GM13977 (cell line): Measurements from ENCODE around the gene PTGIS.

ENCODE experiments used
- DNase-seq: peaks from one replicate; pipeline ENCODE4 v3.0.0; 2012; ENCODE audit warnings: low spot score
- CTCF ChIP-seq: IDR thresholded peaks from 2 replicates; pipeline ENCODE4 v1.5.1; 2012; ENCODE audit warnings: mild to moderate bottlenecking, control low read depth; ENCODE audit not compliant: insufficient read depth; ENCODE audit errors: extremely low read depth, missing control alignments
- in situ Hi-C: fragments of 300-500 bp; cut with MboI; formaldehyde crosslinking; loops from one replicate; pipeline ENCODE4 v1.12.0; 2022; ENCODE audit warnings: low sequenced_read_pairs, low pct_unique_long_range_greater_than_20kb, mixed read lengths, inconsistent platforms; ENCODE audit not compliant: unreplicated experiment

PTGIS gene

GRCh38 chr20:49469060-49469459 is 98.9 kb downstream of the PTGIS start:
- no peak for DNase-seq
- no peak for TF ChIP-seq CTCF
- in situ Hi-C loops: no loop called here

- in situ Hi-C loops: no loop called here
- DNase-seq: no peak
- no peak for TF ChIP-seq CTCF
These were observed 99.5 kb downstream of the PTGIS start for GRCh38 chr20:49468412-49468811.

- in situ Hi-C loops: no loop called here
- no peak for DNase-seq
- no peak for TF ChIP-seq CTCF
These were observed 101.6 kb downstream of the PTGIS start for GRCh38 chr20:49466114-49466912.

- DNase-seq: no peak
- no peak for TF ChIP-seq CTCF
- in situ Hi-C loops: no loop called here
These were observed 103.4 kb downstream of the PTGIS start for GRCh38 chr20:49464556-49464955.

GRCh38 chr20:49462626-49463025 is 105.3 kb downstream of the PTGIS start:
- DNase-seq: no peak
- in situ Hi-C loops: no loop called here
- no peak for TF ChIP-seq CTCF

GRCh38 chr20:49461894-49462620 is 105.9 kb downstream of the PTGIS start:
- DNase-seq: no peak
- in situ Hi-C loops: no loop called here
- TF ChIP-seq CTCF: no peak
